ENCODE results near the gene PHF2.

PHF2 gene

DNA sequence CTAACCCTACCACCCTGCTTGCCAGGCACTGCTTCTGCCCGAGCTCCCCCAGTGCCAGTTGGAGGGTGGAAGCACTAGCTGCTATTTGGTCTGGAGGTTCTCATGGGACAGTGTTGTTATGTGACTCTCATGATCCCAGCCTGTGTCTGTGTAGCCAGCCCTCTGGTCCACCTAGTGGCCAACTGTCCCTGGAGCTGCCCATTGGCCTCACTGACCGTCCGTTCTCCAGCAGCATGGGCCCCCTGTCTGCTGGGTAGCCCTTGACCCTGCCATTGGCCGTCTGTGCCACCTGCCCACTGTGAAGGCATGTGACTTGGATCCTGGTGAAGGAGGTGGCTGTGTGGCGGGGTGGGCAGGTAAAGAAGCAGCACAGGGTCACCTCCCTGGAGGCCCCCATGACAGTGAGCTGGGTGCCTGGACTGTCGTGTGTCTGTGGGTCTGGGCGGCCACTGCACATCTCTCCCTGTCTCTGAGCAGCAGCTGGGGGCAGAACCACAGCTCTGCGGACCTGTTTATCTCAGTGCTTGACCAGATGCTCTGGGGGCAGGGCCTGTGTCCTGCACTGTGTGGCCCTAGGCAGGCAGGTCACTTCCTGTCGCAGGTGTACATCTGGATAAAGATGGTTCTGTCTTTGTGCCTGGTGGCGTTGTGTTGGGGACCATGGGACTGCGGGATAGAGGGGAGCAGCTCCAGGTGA is 11.4 kb downstream of the PHF2 start:
- DNase-seq, result no peak

DNA sequence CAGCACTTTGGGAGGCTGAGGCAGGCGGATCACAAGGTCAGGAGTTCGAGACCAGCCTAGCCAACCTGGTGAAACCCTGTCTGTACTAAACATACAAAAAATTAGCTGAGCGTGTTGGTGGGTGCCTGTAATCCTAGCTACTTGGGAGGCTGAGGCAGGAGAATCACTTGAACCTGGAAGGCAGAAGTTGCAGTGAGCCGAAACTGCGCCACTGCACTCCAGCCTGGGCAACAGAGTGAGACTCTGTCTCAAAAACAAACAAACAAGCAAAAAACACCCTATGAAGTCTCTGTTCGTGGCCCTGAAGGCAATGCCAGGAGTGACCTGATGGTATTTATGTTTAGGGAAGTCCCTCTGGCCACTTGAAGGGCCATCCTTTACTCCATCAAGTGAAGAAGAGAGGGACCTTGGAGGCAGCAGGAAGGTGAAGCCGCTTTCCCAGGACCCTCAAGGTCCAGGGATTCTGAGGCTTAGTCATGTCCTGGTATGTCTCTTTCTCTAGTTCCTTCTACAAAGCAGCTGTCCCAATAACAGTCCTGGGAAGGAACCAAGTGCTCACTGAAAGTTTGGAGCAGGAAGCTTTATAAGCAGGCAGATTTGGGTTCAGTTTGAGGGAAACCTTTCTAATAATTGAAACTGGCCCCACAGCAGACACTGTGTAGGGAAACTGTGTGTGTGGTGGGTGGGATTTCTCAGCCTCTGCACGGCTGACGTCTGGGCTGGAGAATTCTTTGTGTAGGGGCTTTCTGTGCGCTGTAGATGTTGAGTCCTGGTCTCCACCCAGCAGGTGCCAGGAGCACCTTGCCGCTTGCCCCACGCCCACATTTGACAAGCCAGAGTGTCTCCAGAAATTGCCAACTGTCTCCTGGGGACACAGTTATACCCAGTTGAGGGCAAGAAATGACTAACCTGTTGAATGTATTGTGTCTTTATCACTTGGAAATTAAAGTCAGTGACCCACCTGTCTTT is 12.5 kb downstream of the PHF2 start:
- no peak for DNase-seq

DNA sequence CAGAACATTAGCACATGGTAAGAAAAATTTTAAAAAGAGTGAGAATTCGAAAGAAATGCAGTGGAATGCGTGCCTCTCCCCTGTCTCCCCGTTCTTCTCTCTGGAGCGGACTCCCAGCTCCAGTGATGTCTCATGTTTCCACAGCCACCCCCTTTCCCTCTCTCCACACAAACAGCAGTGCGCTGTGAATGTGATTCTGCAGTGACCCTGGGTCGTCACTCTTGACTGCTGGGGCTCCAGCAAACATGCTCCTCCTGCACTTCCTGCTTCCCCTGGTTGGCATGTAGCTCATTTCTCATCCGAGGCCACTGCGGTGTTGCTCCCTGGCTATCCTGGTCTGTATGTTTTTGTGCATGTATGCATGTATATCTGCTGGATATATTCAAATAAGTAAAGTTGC is 13.3 kb downstream of the PHF2 start:
- no peak for DNase-seq

- DNase-seq, result no peak
These were observed 14.3 kb downstream of the PHF2 start for GRCh38 chr9:93590609-93591234.

DNA sequence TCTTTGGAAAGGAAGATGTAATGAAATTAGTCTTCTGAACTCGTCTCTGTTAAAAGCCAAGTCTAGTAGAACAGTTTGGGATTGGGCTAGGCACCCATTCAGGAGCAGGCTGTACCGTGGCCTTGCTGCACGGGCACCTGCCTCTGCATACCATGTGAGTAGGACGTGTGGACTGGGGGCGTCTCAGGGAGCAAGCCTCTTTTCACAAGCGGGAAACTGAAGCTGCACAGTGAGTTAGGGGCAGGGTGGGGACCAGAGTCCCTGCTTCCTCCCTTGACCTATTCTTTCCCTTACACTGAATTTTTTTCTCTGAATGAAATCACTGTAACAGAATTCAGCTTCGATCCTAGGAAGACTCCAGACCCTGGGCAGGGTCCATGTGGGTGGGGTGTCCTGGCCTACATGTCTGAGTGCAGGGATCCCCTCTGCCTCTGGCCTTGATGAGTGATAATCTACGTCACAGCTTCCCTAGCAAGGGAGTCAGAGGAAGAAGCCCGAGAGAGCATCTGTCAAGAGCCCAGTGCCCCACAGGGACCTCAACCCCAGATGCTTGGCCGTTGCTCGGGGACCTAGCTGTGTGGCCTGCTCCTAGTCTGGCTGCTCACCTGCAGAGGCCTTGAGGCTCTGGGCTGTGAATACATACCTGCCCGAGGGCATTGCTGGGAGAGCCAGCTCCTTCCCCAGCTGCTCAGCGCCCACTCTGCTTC is 15.1 kb downstream of the PHF2 start:
- DNase-seq, result no peak

- no peak for DNase-seq
These were observed 15.7 kb downstream of the PHF2 start for GRCh38 chr9:93592008-93592642.

- no peak for DNase-seq
These were observed 16.2 kb downstream of the PHF2 start for GRCh38 chr9:93592643-93593021.

DNA sequence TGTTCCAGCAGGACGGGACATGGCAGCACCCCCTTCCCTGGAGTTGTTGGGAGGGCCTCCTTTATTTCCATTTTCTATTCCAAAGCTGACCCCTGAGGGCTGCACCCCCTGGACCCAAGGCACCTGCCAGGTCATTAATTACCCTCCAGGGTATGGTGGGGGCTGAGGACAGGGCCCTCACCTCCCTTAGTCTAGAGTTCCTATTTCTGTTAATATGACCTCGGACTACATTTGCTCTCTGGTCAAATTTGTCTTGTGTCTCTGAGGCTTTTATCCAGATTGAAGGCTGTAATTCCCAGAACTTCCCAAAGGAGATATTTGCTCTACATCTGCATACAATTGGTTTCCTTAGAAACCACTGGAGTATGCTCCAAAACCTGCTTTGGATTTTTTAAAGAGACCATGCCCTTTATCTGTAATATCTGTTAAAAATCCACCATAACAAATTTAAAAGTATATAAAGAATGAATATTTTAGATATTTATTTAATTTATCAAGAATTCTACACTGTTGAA is 16.8 kb downstream of the PHF2 start:
- DNase-seq, result no peak

DNA sequence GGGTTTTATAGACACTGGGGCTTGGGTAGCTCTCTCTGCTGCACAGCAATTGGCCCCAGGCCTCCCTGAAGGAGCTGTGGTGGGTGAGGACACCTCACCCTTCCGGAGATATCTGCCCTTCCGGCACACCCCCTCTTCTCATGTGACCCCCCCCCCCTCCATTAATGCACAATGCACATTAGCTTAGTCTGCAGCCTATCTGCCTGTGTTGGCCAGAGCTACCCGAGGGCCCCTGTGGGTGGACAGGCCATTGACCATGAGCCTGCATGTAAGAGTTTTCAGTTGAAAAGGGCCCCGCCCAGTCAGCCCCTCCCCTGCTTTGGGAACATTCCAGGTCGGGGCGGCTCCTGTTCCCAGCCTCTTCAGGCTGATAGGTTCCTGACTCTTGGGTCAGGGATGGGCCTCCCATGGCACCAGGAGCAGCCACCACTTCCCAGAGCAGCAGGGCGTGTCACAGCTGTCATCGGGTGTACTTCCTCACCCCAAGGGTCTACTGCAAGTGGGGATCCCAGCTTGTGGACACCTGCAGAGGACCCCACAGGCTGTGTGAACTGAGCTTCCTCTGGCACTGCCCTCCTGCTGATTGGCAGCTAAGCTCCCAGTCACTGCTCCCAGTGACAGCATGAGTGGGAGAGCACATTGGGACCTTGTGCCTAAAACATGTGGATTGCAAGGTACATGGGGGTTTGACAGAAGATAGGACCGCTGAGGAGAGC is 17.8 kb downstream of the PHF2 start:
- no peak for DNase-seq

DNA sequence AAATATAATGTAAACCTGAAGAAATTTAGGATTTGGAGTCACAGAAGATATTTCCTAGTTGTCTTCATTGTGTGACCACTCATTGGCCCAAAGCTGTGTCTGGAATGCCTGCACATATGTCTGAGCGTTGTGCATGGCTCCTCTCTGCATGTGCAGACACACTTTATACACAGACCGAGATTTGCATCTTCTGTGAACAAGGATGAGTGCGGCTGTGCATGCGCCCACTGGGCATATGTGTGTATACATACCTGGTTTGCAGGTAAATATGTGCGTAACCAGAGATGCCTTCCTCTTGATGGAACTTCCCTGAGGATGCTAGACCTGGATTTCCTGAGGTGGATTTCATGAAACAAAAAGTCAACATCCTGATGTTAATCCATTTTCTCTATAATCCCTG is 19.1 kb downstream of the PHF2 start:
- no peak for DNase-seq

DNA sequence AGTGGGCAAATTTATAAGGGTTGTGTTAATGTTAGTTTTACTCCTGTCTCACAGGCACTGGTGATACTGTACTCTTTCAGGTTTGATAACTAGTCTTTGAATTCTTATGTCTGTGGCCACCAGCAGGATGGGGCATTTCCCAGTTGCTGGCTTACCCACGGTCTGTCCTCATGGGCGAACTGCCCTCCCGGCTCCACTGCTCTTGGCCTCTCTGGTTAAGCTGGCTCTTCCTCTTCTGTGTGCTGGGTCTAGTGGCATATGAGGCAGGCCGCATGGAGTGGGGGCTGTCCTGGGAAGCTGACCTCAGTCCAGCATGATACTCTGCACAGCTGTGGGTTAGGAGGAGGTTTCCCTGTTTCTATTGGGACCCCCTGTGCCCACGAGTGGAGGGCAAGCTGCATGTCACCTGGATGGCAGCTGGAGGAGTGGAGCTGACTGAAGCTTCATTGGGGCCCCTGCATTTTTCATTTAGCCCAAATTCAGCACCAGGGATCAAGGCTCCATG is 19.5 kb downstream of the PHF2 start:
- no peak for DNase-seq

GRCh38 chr9:93596399-93596798 is 20.0 kb downstream of the PHF2 start:
- DNase-seq, result no peak

DNA sequence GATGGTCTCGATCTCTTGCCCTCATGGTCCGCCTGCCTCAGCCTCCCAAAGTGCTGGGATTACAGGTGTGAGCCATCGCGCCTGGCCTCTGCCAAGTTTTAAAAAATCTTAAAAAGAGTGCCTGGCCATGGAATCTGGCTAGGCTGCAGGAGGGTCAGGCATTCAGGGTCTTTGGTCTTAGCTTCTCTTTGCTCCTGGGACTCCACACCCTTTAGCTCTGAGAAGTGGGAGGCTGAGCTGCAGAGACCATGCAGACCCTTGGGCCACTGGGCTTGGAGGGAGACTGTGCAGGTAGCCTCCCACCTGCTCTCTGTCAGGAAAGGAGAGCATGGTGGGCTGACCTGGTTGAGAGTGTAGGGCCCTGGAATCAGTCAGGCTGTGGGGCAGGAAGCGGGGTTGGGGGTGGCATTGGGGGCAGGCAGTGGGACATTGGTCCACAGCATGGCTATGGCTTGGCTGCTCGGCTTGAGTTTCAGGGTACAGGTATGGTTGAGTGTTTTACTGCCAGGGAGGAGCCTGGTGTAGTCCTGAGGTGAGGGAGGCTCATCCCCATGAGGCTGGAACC is 20.8 kb downstream of the PHF2 start:
- no peak for DNase-seq

DNA sequence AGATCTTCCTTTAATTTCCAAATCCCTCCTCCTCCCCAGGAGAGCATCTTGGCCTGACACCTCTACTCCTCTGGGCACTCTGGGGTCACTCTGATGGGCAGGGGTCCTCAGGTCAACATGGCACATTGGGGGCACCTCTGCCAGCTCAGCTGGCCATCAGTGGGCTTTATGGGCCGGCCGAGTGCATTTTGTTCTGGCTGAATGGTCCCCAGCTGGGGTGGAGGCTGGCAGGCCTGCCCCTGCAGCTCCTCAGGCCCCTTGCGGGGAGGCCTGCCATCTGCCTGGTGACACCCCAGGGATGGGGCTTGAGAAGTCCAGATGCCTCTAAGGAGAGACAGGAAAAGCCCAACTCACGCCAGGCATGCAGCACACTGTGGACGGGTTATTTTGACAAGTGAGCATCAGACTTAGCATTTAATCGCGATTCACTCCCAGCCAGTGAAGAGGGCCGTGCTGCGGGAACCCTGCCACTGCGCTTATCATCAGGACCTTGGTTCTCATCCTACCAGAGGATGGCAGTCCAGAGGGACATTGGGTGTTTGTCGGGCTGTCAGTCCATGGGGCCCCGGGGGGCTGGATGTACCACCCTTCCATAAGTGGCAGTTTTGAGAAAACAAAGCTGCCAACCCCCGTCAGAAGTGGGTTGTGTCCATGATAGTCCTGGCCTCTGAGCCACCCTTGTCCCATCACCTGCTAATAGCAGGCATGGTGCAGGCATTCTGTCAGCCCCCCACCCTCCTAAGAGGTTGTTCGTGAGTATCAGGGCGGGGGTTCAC is 21.7 kb downstream of the PHF2 start:
- DNase-seq, result no peak

DNA sequence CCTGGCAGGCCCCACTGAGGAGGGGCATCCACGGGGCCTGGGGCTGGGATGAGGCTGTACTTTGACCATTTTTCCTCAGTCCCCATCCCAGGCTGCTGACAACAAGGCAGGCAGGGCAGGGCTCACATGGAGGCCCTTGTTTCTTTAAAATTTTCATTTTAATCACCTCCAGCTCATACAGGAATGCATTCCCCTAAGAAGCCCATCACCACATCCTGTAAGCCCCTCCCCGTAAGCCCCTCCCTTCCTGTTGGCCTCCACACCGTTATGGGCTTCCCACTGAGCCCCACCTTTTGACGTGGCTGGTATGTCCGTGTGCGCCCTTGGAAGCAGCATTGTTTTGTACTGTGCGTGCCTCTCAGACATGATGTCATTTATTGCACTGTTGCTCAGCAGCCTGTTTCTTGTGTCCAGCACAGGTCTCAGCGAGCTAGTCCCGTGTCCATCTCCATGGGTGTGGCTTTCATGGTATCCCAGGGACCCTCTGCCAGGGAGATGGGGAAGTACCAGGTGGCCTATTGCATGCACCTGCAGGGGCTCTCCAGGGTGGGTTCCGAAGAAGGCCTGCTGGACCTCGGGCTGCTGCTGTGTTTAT is 22.4 kb downstream of the PHF2 start:
- DNase-seq, result no peak

GRCh38 chr9:93599571-93600403 is 23.4 kb downstream of the PHF2 start:
- DNase-seq, result no peak

GRCh38 chr9:93600504-93600903 is 24.1 kb downstream of the PHF2 start:
- DNase-seq, result no peak

DNA sequence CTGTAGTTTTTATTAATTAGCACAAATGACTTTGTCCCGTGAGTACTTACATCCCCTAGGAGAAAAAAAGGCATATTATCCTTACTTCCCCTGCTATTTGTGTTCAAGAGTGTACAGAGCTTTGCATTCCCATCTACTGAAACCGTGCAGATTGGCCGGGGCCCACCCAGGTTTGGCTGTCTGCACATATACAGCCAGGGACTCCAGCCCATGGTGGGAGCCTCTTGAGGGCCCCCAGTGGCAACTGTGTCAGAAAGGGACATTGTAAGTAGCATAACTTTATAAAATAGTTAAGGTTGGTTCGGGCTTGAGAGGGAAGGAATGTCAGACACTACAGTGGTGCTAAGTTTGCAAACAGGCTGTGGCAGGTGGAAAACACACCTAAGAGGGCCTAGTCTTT is 24.7 kb downstream of the PHF2 start:
- DNase-seq, result no peak

- DNase-seq, result no peak
These were observed 25.3 kb downstream of the PHF2 start for GRCh38 chr9:93601666-93602065.

Measured in activated T-cell treated with anti-CD3 and anti-CD28 coated beads for 4 hours (primary cell).